Lung (tissue), 12 donors: ENCODE results near the gene PTPRH. TPM values are rescaled to one million over a fixed set of nuclear protein-coding genes. Genes with fewer than 3 reads are reported as not detected.

Experiments
- ATAC-seq: fragments of 200-7000 bp; cut with Tn5 transposase; one replicate; pipeline ENCODE4 v1.9.1; 2020; ENCODE audit warnings: moderate number of reproducible peaks; ENCODE audit not compliant: insufficient read depth, low FRiP score
- DNase-seq, 3 donors: peaks; one replicate each; pipeline ENCODE4 v3.0.0-alpha.2; 2013 to 2017
- H3K27ac ChIP-seq, 2 donors: one replicate each; pipeline ENCODE4 v1.5.1; 2013; ENCODE audit warnings: mild to moderate bottlenecking in 2 of 2, moderate library complexity in 2 of 2, control low read depth in 1 of 2, inconsistent platforms in 1 of 2, low read depth in 1 of 2, low read length in 1 of 2
- H3K27me3 ChIP-seq, 3 donors: one replicate each; pipeline ENCODE4 v1.5.1; 2013; ENCODE audit warnings: low read length in 2 of 3; ENCODE audit not compliant: control insufficient read depth in 3 of 3, insufficient read depth in 3 of 3
- H3K36me3 ChIP-seq, 4 donors: one replicate each; pipeline ENCODE4 v1.5.1; 2013; ENCODE audit warnings: low read length in 4 of 4, mild to moderate bottlenecking in 1 of 4, moderate library complexity in 1 of 4; ENCODE audit not compliant: control insufficient read depth in 4 of 4, insufficient read depth in 4 of 4
- H3K4me1 ChIP-seq, 5 donors: one replicate each; pipeline ENCODE4 v1.5.1; 2013; ENCODE audit warnings: low read length in 5 of 5, mild to moderate bottlenecking in 2 of 5, moderate library complexity in 1 of 5; ENCODE audit not compliant: control insufficient read depth in 5 of 5, insufficient read depth in 5 of 5
- H3K4me3 ChIP-seq: one replicate; pipeline ENCODE4 v1.5.1; 2013; ENCODE audit warnings: mild to moderate bottlenecking, control low read depth, moderate library complexity
- H3K9ac ChIP-seq, 2 donors: one replicate each; pipeline ENCODE4 v1.5.1; 2013; ENCODE audit warnings: low read length in 2 of 2, control low read depth in 1 of 2; ENCODE audit not compliant: insufficient read depth in 1 of 2
- H3K9me3 ChIP-seq, 4 donors: one replicate each; pipeline ENCODE4 v1.5.1; 2013; ENCODE audit warnings: low read length in 3 of 4, mild to moderate bottlenecking in 1 of 4, moderate library complexity in 1 of 4; ENCODE audit not compliant: control insufficient read depth in 4 of 4, insufficient read depth in 3 of 4
- CTCF ChIP-seq: IDR thresholded peaks from 2 replicates; pipeline ENCODE4 v1.5.1; 2012; ENCODE audit warnings: mild to moderate bottlenecking; ENCODE audit errors: control extremely low read depth, extremely low read depth
- WGBS, 2 donors: extraction: QIAGEN DNeasy Blood & Tissue Kit; methylation state at CpG; one replicate each; pipeline ENCODE4 v1.1.7; 2013; 5-methylcytosine and 5-hydroxymethylcytosine counted together
- polyA plus RNA-seq, 2 donors: library from polyadenylated mRNA; stranded (reverse); fragments of 200-250 nt; gene quantifications; one replicate each; pipeline ENCODE4 v1.2.1, GENCODE V29; 2013
- total RNA-seq, 2 donors: library from RNA; depleted of rRNA in 1 of 2; stranded (reverse); fragments of >200 nt in 1 of 2; gene quantifications; one replicate each; pipeline ENCODE4 v1.2.1, GENCODE V29; 2014 to 2021
- donor health status: control.
- donor health status: control.
- donor health status: Bipolar disorder and iron deficiency.
- donor health status: healthy.
- donor health status: DM: yes; HTN: yes; CAD: no.

The PTPRH gene
- total and polyA plus RNA-seq, 4 donors: 0.22 to 1.3 (median 0.51) TPM

DNA sequence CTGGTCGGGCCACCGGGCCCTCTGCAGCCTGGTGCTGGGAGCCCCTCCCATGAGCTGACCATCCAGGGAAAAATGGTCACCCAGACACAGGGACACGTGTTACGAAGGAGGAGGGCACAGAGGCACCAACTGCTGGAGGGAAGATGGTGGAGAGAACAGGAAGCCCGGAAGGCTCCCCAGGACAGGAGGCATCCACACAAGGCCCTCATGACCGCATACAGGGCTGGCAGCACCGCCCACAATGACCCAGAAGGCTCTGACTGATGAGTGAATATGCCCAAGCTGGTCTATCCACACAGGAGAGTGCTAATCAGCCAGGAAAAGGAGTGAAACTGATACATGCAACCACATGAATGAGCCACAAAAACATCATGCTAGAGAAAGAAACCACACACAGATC lies 33.2 kb upstream of the PTPRH start:
- DNase-seq (no peak), ATAC-seq (no peak)
- no peaks in the 10 kb centered on the region for H3K27me3 ChIP-seq
- peaks cover 13 to 78% (median 40%) of the 10 kb centered on the region in 4 donors for H3K36me3 ChIP-seq
- H3K9me3 ChIP-seq: no peaks in the 10 kb centered on the region
- no peak overlapping the region for H3K9ac ChIP-seq
- H3K4me1 ChIP-seq: no peaks in the 10 kb centered on the region
- WGBS, 2 donors: 87 to 88% methylated on average over 7 of the region's 7 CpGs
- no peak overlapping the region for H3K27ac ChIP-seq
- H3K4me3 ChIP-seq: no peak overlapping the region
- no peak for TF ChIP-seq CTCF

GRCh38 chr19:55241935-55242464 lies 32.7 kb upstream of the PTPRH start:
- TF ChIP-seq CTCF: no peak
- peaks cover 13 to 81% (median 45%) of the 10 kb centered on the region in 4 donors for H3K36me3 ChIP-seq
- DNase-seq: no peak

GRCh38 chr19:55241143-55241934 lies 32.0 kb upstream of the PTPRH start:
- Histone ChIP-seq H3K4me3 (no peak overlapping the region), H3K9me3 (no peaks in the 10 kb centered on the region), H3K27ac (no peak overlapping the region), H3K9ac (no peak overlapping the region), H3K27me3 (no peaks in the 10 kb centered on the region), H3K36me3 (peaks cover 13 to 81% (median 48%) of the 10 kb centered on the region in 4 donors), H3K4me1 (no peaks in the 10 kb centered on the region)
- no peak for ATAC-seq
- 94 to 96% methylated on average over 37 of the region's 37 CpGs for WGBS, 2 donors
- no peak for DNase-seq
- TF ChIP-seq CTCF: no peak

More at GRCh38 chr19:55241935-55242464, 32.7 kb upstream of the PTPRH start:
- ATAC-seq: no peak
- Histone ChIP-seq H3K27ac (no peak overlapping the region), H3K4me1 (no peaks in the 10 kb centered on the region), H3K4me3 (no peak overlapping the region), H3K9me3 (no peaks in the 10 kb centered on the region), H3K27me3 (no peaks in the 10 kb centered on the region), H3K9ac (no peak overlapping the region)
- WGBS, 2 donors: 88 to 92% methylated on average over 13 to 16 of the region's 16 CpGs
